GM04504 (cell line): ENCODE measurements around the gene DNAJC27.

Experiments used
- DNase-seq: peaks from one replicate; pipeline ENCODE4 v3.0.0-alpha.2; 2012; ENCODE audit warnings: low read depth

Gene DNAJC27

GRCh38 chr2:24970483-24971285 lies 1.1 kb downstream of the DNAJC27 start:
- DNase-seq, result no peak

- DNase-seq, result no peak
These were observed 2.0 kb downstream of the DNAJC27 start for GRCh38 chr2:24969784-24970183.

- DNase-seq, result no peak
These were observed 9.9 kb downstream of the DNAJC27 start for GRCh38 chr2:24961903-24962302.

- no peak for DNase-seq
These were observed 12.0 kb downstream of the DNAJC27 start for GRCh38 chr2:24959761-24960160.

- DNase-seq, result no peak
These were observed 13.3 kb downstream of the DNAJC27 start for GRCh38 chr2:24958411-24958935.

- DNase-seq, result no peak
These were observed 13.8 kb downstream of the DNAJC27 start for GRCh38 chr2:24957976-24958375.

- no peak for DNase-seq
These were observed 14.5 kb downstream of the DNAJC27 start for GRCh38 chr2:24957221-24957620.

GRCh38 chr2:24955921-24956320 lies 15.8 kb downstream of the DNAJC27 start:
- no peak for DNase-seq

- DNase-seq, result no peak
These were observed 16.5 kb downstream of the DNAJC27 start for GRCh38 chr2:24955232-24955631.

- DNase-seq, result no peak
These were observed 21.7 kb downstream of the DNAJC27 start for GRCh38 chr2:24950102-24950501.

- DNase-seq, result no peak
These were observed 23.2 kb downstream of the DNAJC27 start for GRCh38 chr2:24948506-24948905.

- no peak for DNase-seq
These were observed 24.1 kb downstream of the DNAJC27 start for GRCh38 chr2:24947561-24948157.

- no peak for DNase-seq
These were observed 25.8 kb downstream of the DNAJC27 start for GRCh38 chr2:24945907-24946306.

GRCh38 chr2:24943427-24944053 lies 28.2 kb downstream of the DNAJC27 start:
- DNase-seq, result no peak

GRCh38 chr2:24939353-24939752 lies 32.4 kb downstream of the DNAJC27 start:
- DNase-seq, result no peak

GRCh38 chr2:24937236-24937635 lies 34.5 kb downstream of the DNAJC27 start:
- no peak for DNase-seq

GRCh38 chr2:24935145-24935544 lies 36.6 kb downstream of the DNAJC27 start:
- no peak for DNase-seq

- no peak for DNase-seq
These were observed 39.0 kb downstream of the DNAJC27 start for GRCh38 chr2:24932715-24933114.

- DNase-seq, result no peak
These were observed 41.0 kb downstream of the DNAJC27 start for GRCh38 chr2:24930768-24931167.

GRCh38 chr2:24929230-24929629 lies 42.5 kb downstream of the DNAJC27 start:
- DNase-seq, result no peak

- no peak for DNase-seq
These were observed 43.7 kb downstream of the DNAJC27 start for GRCh38 chr2:24928036-24928435.

- no peak for DNase-seq
These were observed 45.0 kb downstream of the DNAJC27 start for GRCh38 chr2:24926602-24927252.

- no peak for DNase-seq
These were observed 45.5 kb downstream of the DNAJC27 start for GRCh38 chr2:24926220-24926601.
